Body of pancreas (tissue), 4 donors: Measurements from ENCODE around the gene SWI5.

Experiments used
- POLR2A ChIP-seq, 3 donors: fragments of 450-650 bp; IDR thresholded peaks; one replicate each; pipeline ENCODE4 v1.6.1; 2016; ENCODE audit warnings: antibody characterized with exemption in 3 of 3, mild to moderate bottlenecking in 2 of 3
- TF ChIP-seq, protein P1 (sequence below), 7 experiments: fragments of 450-650 bp in 4 of 7; fragments of 200-600 bp in 3 of 7; sonication (generic) in 3 of 7; IDR thresholded peaks; one replicate each; pipeline ENCODE4 v1.5.1; 2016 to 2019; ENCODE audit warnings: antibody characterized with exemption in 7 of 7

DNA sequence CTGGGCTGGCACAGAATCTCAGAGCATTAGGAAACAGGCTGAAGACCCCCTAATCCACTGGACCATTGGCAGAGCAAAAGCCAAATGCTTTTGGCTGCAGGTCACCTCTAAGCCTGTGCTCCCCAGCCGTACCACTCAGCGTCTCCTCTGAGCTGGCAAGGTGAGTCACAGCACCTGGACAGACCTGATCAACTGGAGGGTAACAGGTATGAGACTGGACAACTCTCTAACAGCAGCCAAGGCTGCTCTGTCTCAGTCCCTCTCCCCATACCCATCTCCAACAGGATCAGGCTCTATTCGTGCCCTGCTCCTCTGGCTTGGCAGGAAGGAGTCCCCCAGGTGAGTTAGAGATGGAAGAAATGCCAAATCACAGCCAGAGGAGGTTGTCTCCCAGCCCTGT is 5.0 kb upstream of the SWI5 start:
- TF ChIP-seq, protein P1, sequence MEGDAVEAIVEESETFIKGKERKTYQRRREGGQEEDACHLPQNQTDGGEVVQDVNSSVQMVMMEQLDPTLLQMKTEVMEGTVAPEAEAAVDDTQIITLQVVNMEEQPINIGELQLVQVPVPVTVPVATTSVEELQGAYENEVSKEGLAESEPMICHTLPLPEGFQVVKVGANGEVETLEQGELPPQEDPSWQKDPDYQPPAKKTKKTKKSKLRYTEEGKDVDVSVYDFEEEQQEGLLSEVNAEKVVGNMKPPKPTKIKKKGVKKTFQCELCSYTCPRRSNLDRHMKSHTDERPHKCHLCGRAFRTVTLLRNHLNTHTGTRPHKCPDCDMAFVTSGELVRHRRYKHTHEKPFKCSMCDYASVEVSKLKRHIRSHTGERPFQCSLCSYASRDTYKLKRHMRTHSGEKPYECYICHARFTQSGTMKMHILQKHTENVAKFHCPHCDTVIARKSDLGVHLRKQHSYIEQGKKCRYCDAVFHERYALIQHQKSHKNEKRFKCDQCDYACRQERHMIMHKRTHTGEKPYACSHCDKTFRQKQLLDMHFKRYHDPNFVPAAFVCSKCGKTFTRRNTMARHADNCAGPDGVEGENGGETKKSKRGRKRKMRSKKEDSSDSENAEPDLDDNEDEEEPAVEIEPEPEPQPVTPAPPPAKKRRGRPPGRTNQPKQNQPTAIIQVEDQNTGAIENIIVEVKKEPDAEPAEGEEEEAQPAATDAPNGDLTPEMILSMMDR (IDR thresholded peaks at IDR 0.05): no peak
- TF ChIP-seq POLR2A (IDR thresholded peaks at IDR 0.05): no peak
